WI38 (cell line): ENCODE measurements around the gene CBARP.

Source experiments
- H3K4me3 ChIP-seq: 2 replicates; pipeline ENCODE4 v1.5.1; 2011; ENCODE audit warnings: low read depth, mild to moderate bottlenecking, control low read depth, low read length
- CTCF ChIP-seq: IDR thresholded peaks from 2 replicates; pipeline ENCODE4 v1.5.1; 2012; ENCODE audit warnings: low read depth, mild to moderate bottlenecking, control low read depth, low read length

CBARP gene

GRCh38 chr19:1283207-1283916, 45.6 kb upstream of the CBARP start:
- no peak for TF ChIP-seq CTCF
- H3K4me3 ChIP-seq, result no peak overlapping the region

- H3K4me3 ChIP-seq, result no peak overlapping the region
- no peak for TF ChIP-seq CTCF
Measured at GRCh38 chr19:1282588-1283206, 44.9 kb upstream of the CBARP start.

- TF ChIP-seq CTCF, result no peak
- no peak overlapping the region for H3K4me3 ChIP-seq
Measured at GRCh38 chr19:1281569-1282287, 43.9 kb upstream of the CBARP start.

GRCh38 chr19:1280636-1281568, 43.1 kb upstream of the CBARP start:
- H3K4me3 ChIP-seq, result no peak overlapping the region
- TF ChIP-seq CTCF, result no peak

GRCh38 chr19:1279782-1280341, 42.1 kb upstream of the CBARP start:
- peak; percentile 89 for TF ChIP-seq CTCF
- no peak overlapping the region for H3K4me3 ChIP-seq

GRCh38 chr19:1278713-1279660, 41.2 kb upstream of the CBARP start:
- no peak for TF ChIP-seq CTCF
- H3K4me3 ChIP-seq, result no peak overlapping the region
